Caco-2 (cell line): ENCODE measurements around the gene MRPL27. TPM values are rescaled to one million over a fixed set of nuclear protein-coding genes. Genes with fewer than 3 reads are reported as not detected.

Experiments used
- BruUV-seq: library from RNA; stranded (reverse); fragments of 400-500 nt; replicated peaks from 2 replicates; lab custom pipeline; 2021; lab: Mats Ljungman, UMichigan
- CTCF ChIA-PET: fragments of 300-600 bp; sonication (Branson Sonifier 250); formaldehyde crosslinking; loops from one replicate; lab custom pipeline; 2022; ENCODE audit warnings: antibody characterized with exemption; lab: Charles Lee
- POLR2A ChIA-PET: fragments of 300-600 bp; sonication (Branson Sonifier 250); formaldehyde crosslinking; loops from one replicate; lab custom pipeline; 2022; ENCODE audit warnings: antibody characterized with exemption; lab: Charles Lee
- DNase-seq, 2 experiments: peaks; one replicate each; pipeline versions ENCODE4 v3.0.0 to v3.0.0-alpha.2; 2020 to 2022
- H3K27me3 ChIP-seq: replicated peaks from 2 replicates; pipeline ENCODE4 v1.6.0; 2011; ENCODE audit warnings: low read length; ENCODE audit not compliant: control insufficient read depth, insufficient read depth
- H3K36me3 ChIP-seq: 2 replicates; pipeline ENCODE4 v1.5.1; 2011; ENCODE audit warnings: low read length; ENCODE audit not compliant: control insufficient read depth, insufficient read depth
- H3K4me1 ChIP-seq: fragments of 250-450 bp; sonication (Bioruptor Pico); 2 replicates; pipeline ENCODE4 v1.5.1; 2020; ENCODE audit warnings: mild to moderate bottlenecking
- H3K4me3 ChIP-seq: 2 replicates; pipeline ENCODE4 v1.5.1; 2011; ENCODE audit warnings: low read depth, mild to moderate bottlenecking, control low read depth, low read length
- H3K9me3 ChIP-seq: fragments of 250-450 bp; sonication (Bioruptor Pico); 2 replicates; pipeline ENCODE4 v1.5.1; 2020; ENCODE audit warnings: mild to moderate bottlenecking, moderate library complexity
- H3K27ac Mint-ChIP-seq: one replicate; pipeline ENCODE4 v1.8.0; 2022; ENCODE audit warnings: mixed read lengths; ENCODE audit not compliant: unreplicated experiment
- H3K27me3 Mint-ChIP-seq: one replicate; pipeline ENCODE4 v1.8.0; 2022; ENCODE audit warnings: mixed read lengths; ENCODE audit not compliant: insufficient read depth, unreplicated experiment
- H3K36me3 Mint-ChIP-seq: one replicate; pipeline ENCODE4 v1.8.0; 2022; ENCODE audit warnings: mild to moderate bottlenecking, mixed read lengths; ENCODE audit not compliant: insufficient read depth, unreplicated experiment
- H3K4me1 Mint-ChIP-seq: one replicate; pipeline ENCODE4 v1.8.0; 2022; ENCODE audit warnings: low read depth, mixed read lengths; ENCODE audit not compliant: unreplicated experiment
- H3K4me3 Mint-ChIP-seq: one replicate; pipeline ENCODE4 v1.8.0; 2022; ENCODE audit warnings: mild to moderate bottlenecking, moderate library complexity, mixed read lengths; ENCODE audit not compliant: unreplicated experiment
- H3K9me3 Mint-ChIP-seq: one replicate; pipeline ENCODE4 v1.8.0; 2022; ENCODE audit warnings: mixed read lengths; ENCODE audit not compliant: unreplicated experiment
- CTCF ChIP-seq, 2 experiments: fragments of 200-600 bp in 1 of 2; IDR thresholded peaks; 1 replicate in 1 of 2; 2 replicates in 1 of 2; pipeline versions ENCODE4 v1.5.1 to v1.8.0; 2011 to 2022; ENCODE audit warnings: antibody characterized with exemption in 1 of 2, control low read depth in 1 of 2, inconsistent platforms in 1 of 2, low read depth in 1 of 2, low read length in 1 of 2, mild to moderate bottlenecking in 1 of 2, moderate library complexity in 1 of 2; ENCODE audit not compliant: insufficient read depth in 1 of 2, severe bottlenecking in 1 of 2, unreplicated experiment in 1 of 2
- intact Hi-C: fragments of 100-400 bp; cut with micrococcal nuclease; formaldehyde crosslinking; loops from one replicate; pipeline ENCODE4 v1.10.0; 2022; ENCODE audit not compliant: unreplicated experiment
- total RNA-seq: library from RNA; stranded (reverse); gene quantifications from 2 replicates; pipeline ENCODE4 v1.2.3, GENCODE V29; 2022

The MRPL27 gene
- total RNA-seq, 1 experiment from 2014 or later, result 196 TPM

GRCh38 chr17:50396261-50397110 lies 23.5 kb upstream of the MRPL27 start:
- CTCF ChIA-PET, result interaction anchor here (0.6 to 3.6 kb wide), 57 partner anchors 8 to 496 kb away, joined by 3 to 67 read pairs (median 4); partner anchors contain the start of genes ACSF2, CACNA1G, EME1 and EPN3
- peak; percentile 62 to 68 for DNase-seq
- intact Hi-C loops, result loop anchor here (1.0 to 2.0 kb wide), 4 partner anchors 31 to 196 kb away; partner anchors contain the start of gene XYLT2
- H3K36me3 Mint-ChIP-seq, result peaks cover 57% of the 10 kb centered on the region
- H3K27me3 ChIP-seq, result no peaks in the 10 kb centered on the region
- H3K27me3 Mint-ChIP-seq, result no peaks in the 10 kb centered on the region
- POLR2A ChIA-PET, result interaction anchor here (0.5 to 2.8 kb wide), 30 partner anchors 8 to 633 kb away, joined by 3 to 17 read pairs (median 4); partner anchors contain the start of genes ACSF2, EME1, FAM117A and LUC7L3
- BruUV-seq, result no TSS peak
- H3K4me3 Mint-ChIP-seq, result peak overlapping the region; percentile 76
- peaks cover 12% of the 10 kb centered on the region for H3K4me1 Mint-ChIP-seq
- no peaks in the 10 kb centered on the region for H3K9me3 Mint-ChIP-seq
- peak overlapping the region; percentile 72 for H3K4me3 ChIP-seq
- no peak for TF ChIP-seq CTCF (IDR thresholded peaks at IDR 0.05; ENCODE audit: insufficient read depth in 1 of 2, low read depth in 1 of 2, low read length in 1 of 2, severe bottlenecking in 1 of 2, unreplicated experiment in 1 of 2)
- peaks cover 20% of the 10 kb centered on the region for H3K36me3 ChIP-seq
- peaks cover 4% of the 10 kb centered on the region; the same call in 1 of the 2 replicates for H3K9me3 ChIP-seq
- H3K27ac Mint-ChIP-seq, result peak overlapping the region; percentile 71
- H3K4me1 ChIP-seq, result peaks cover 5% of the 10 kb centered on the region; the same call in 1 of the 2 replicates

- Mint-ChIP-seq H3K27me3 (no peaks in the 10 kb centered on the region), H3K4me1 (peaks cover 12% of the 10 kb centered on the region), H3K9me3 (no peaks in the 10 kb centered on the region), H3K36me3 (peaks cover 74% of the 10 kb centered on the region), H3K27ac (peak overlapping the region; percentile 48), H3K4me3 (peak overlapping the region; percentile 76)
- ChIA-PET POLR2A (interaction anchor here (0.6 kb wide), 1 partner anchor 12 kb away, joined by 3 read pairs; no protein-coding TSS in a partner anchor), CTCF (interaction anchor here (0.7 kb wide), 3 partner anchors 25 to 287 kb away, joined by 3 to 9 read pairs (median 3); no protein-coding TSS in a partner anchor)
- Histone ChIP-seq H3K9me3 (peaks cover 4% of the 10 kb centered on the region; the same call in 1 of the 2 replicates), H3K36me3 (peaks cover 21% of the 10 kb centered on the region), H3K4me3 (no peak overlapping the region), H3K4me1 (peaks cover 5% of the 10 kb centered on the region; the same call in 1 of the 2 replicates), H3K27me3 (no peaks in the 10 kb centered on the region)
- no TSS peak for BruUV-seq
- DNase-seq, result no peak
- intact Hi-C loops, result no loop called here
- no peak for TF ChIP-seq CTCF (IDR thresholded peaks at IDR 0.05; ENCODE audit: insufficient read depth in 1 of 2, low read depth in 1 of 2, low read length in 1 of 2, severe bottlenecking in 1 of 2, unreplicated experiment in 1 of 2)
Measured at GRCh38 chr17:50394711-50395110, 21.7 kb upstream of the MRPL27 start.

DNA sequence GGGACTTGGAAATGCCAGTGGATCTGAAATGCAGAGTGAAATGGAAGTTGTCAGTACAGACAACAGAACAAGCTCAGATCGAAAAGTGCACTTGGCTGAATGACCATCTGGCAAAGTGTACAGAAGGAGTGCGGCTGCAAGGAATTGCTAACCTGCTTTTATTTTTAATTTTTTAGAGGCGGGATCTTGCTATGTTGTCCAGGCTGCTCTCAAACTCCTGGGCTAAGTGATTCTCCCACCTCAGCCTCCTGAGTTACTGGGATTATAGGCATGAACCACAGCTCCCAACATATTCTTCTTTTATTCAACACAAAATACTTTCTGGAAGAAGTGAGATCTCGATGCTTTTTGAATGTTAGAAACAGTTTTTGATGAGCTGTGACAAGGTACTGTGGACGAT lies 20.7 kb upstream of the MRPL27 start:
- peaks cover 5% of the 10 kb centered on the region; the same call in 1 of the 2 replicates for H3K4me1 ChIP-seq
- Mint-ChIP-seq H3K27me3 (no peaks in the 10 kb centered on the region), H3K9me3 (no peaks in the 10 kb centered on the region), H3K36me3 (peaks cover 84% of the 10 kb centered on the region), H3K4me3 (peak overlapping the region; percentile 13), H3K27ac (peak overlapping the region; percentile 33), H3K4me1 (peaks cover 12% of the 10 kb centered on the region)
- H3K27me3 ChIP-seq, result no peaks in the 10 kb centered on the region
- H3K4me3 ChIP-seq, result no peak overlapping the region
- CTCF ChIA-PET, result no interaction called here
- TF ChIP-seq CTCF (IDR thresholded peaks at IDR 0.05; ENCODE audit: insufficient read depth in 1 of 2, low read depth in 1 of 2, low read length in 1 of 2, severe bottlenecking in 1 of 2, unreplicated experiment in 1 of 2), result no peak
- no peak for DNase-seq
- H3K36me3 ChIP-seq, result peaks cover 21% of the 10 kb centered on the region
- POLR2A ChIA-PET, result no interaction called here
- no peaks in the 10 kb centered on the region; the same call in 1 of the 2 replicates for H3K9me3 ChIP-seq
- no TSS peak for BruUV-seq
- intact Hi-C loops, result no loop called here
